SK-N-SH (cell line): Measurements from ENCODE around the gene CAPSL. TPM values are rescaled to one million over a fixed set of nuclear protein-coding genes. Genes with fewer than 3 reads are reported as not detected.

Experiments used
- CTCF ChIA-PET: fragments of 300-600, 350-600 bp; formaldehyde crosslinking; extraction: SDS; loops from one replicate; lab custom pipeline; 2021; lab: Yijun Ruan, JAX
- POLR2A ChIA-PET: fragments of 350-600 bp; sonication (Branson Sonifier 250); formaldehyde crosslinking; extraction: SDS; loops from one replicate; lab custom pipeline; 2020; ENCODE audit warnings: antibody characterized with exemption, inconsistent platforms; lab: Yijun Ruan, JAX
- DNase-seq: peaks from one replicate; pipeline ENCODE4 v3.0.0; 2012
- H2AFZ ChIP-seq: fragments of 200-600 bp; sonication (generic); 2 replicates; pipeline ENCODE4 v1.8.1; 2016; ENCODE audit warnings: antibody characterized with exemption, mild to moderate bottlenecking, low read depth
- H3F3A ChIP-seq: fragments of 200-600 bp; sonication (generic); replicated peaks from 2 replicates; pipeline ENCODE3; 2016; ENCODE audit warnings: antibody characterized with exemption, mild to moderate bottlenecking; ENCODE audit not compliant: insufficient read depth
- H3K27ac ChIP-seq, 2 experiments: fragments of 200-500 bp in 1 of 2; fragments of 200-600 bp in 1 of 2; sonication (Bioruptor generic) in 1 of 2; sonication (generic), shearing (Covaris generic) in 1 of 2; 2 replicates each; pipeline versions ENCODE4 v1.5.1 to v1.6.1; 2014 to 2016; ENCODE audit warnings: low read depth in 2 of 2, inconsistent platforms in 1 of 2, low read length in 1 of 2, mild to moderate bottlenecking in 1 of 2, mixed read lengths in 1 of 2
- H3K27me3 ChIP-seq: fragments of 200-600 bp; sonication (generic), shearing (Covaris generic); 2 replicates; pipeline ENCODE4 v1.6.1; 2016; ENCODE audit warnings: mixed run types; ENCODE audit not compliant: insufficient read depth
- H3K36me3 ChIP-seq, 2 experiments: fragments of 200-500 bp in 1 of 2; fragments of 200-600 bp in 1 of 2; sonication (Bioruptor generic) in 1 of 2; sonication (generic) in 1 of 2; replicated peaks in 1 of 2; 2 replicates each; pipeline versions ENCODE3 to v1.5.1; 2014 to 2016; ENCODE audit warnings: low read length in 1 of 2, mild to moderate bottlenecking in 1 of 2; ENCODE audit not compliant: insufficient read depth in 2 of 2, control insufficient read depth in 1 of 2
- H3K4me1 ChIP-seq, 2 experiments: fragments of 200-500 bp in 1 of 2; fragments of 200-600 bp in 1 of 2; sonication (Bioruptor generic) in 1 of 2; sonication (generic), shearing (Covaris generic) in 1 of 2; 2 replicates each; pipeline versions ENCODE4 v1.5.1 to v1.6.1; 2014 to 2016; ENCODE audit warnings: low read depth in 1 of 2, low read length in 1 of 2, mixed run types in 1 of 2; ENCODE audit not compliant: insufficient read depth in 2 of 2, control insufficient read depth in 1 of 2
- H3K4me2 ChIP-seq: fragments of 200-600 bp; sonication (generic), shearing (Covaris generic); 2 replicates; pipeline ENCODE4 v1.6.1; 2017; ENCODE audit warnings: mixed run types
- H3K4me3 ChIP-seq, 2 experiments: fragments of 200-500 bp in 1 of 2; fragments of 200-600 bp in 1 of 2; sonication (Bioruptor generic) in 1 of 2; sonication (generic), shearing (Covaris generic) in 1 of 2; 2 replicates each; pipeline versions ENCODE4 v1.5.1 to v1.8.1; 2014 to 2016; ENCODE audit warnings: low read depth in 2 of 2, inconsistent platforms in 1 of 2, low read length in 1 of 2, mild to moderate bottlenecking in 1 of 2, mixed read lengths in 1 of 2, moderate library complexity in 1 of 2
- H3K79me2 ChIP-seq: fragments of 200-600 bp; sonication (generic); 2 replicates; pipeline ENCODE4 v1.8.1; 2017; ENCODE audit warnings: mild to moderate bottlenecking; ENCODE audit not compliant: insufficient read depth
- H3K9ac ChIP-seq: fragments of 200-600 bp; sonication (generic); 2 replicates; pipeline ENCODE4 v1.6.1; 2017; ENCODE audit warnings: mixed run types
- H3K9me2 ChIP-seq: fragments of 200-600 bp; sonication (generic); 2 replicates; pipeline ENCODE4 v1.6.1; 2017; ENCODE audit warnings: mixed run types
- H3K9me3 ChIP-seq: fragments of 200-600 bp; sonication (generic); 2 replicates; pipeline ENCODE4 v1.6.1; 2017; ENCODE audit warnings: mixed run types, mild to moderate bottlenecking, moderate library complexity
- H4K20me1 ChIP-seq: fragments of 200-600 bp; sonication (generic); 2 replicates; pipeline ENCODE4 v1.6.1; 2017; ENCODE audit warnings: mild to moderate bottlenecking, mixed run types; ENCODE audit not compliant: insufficient read depth
- CTCF ChIP-seq: fragments of 200-600 bp; sonication (generic); IDR thresholded peaks from 2 replicates; pipeline ENCODE4 v1.6.1; 2017; ENCODE audit warnings: antibody characterized with exemption, mild to moderate bottlenecking, moderate library complexity
- EP300 ChIP-seq, 2 experiments: IDR thresholded peaks; 2 replicates each; pipeline versions ENCODE4 v1.4.0 to v1.6.1; 2012; ENCODE audit warnings: borderline replicate concordance in 1 of 2, low read depth in 1 of 2, low read length in 1 of 2
- EZH2phosphoT487 ChIP-seq: fragments of 200-600 bp; sonication (generic); IDR thresholded peaks from 2 replicates; pipeline ENCODE4 v1.6.1; 2017; ENCODE audit warnings: low read depth, mixed run types, mild to moderate bottlenecking, antibody characterized with exemption, moderate library complexity, borderline replicate concordance
- FOXJ3 ChIP-seq: sonication (generic); formaldehyde crosslinking; IDR thresholded peaks from 2 replicates; pipeline ENCODE4 v1.5.1; 2020; ENCODE audit warnings: mild to moderate bottlenecking, missing genetic modification reagents
- GABPA ChIP-seq: IDR thresholded peaks from 2 replicates; pipeline ENCODE4 v1.4.0; 2012; ENCODE audit warnings: low read depth, mild to moderate bottlenecking
- IRF3 ChIP-seq: fragments of 150-350 bp; IDR thresholded peaks from 2 replicates; pipeline ENCODE4 v1.6.1; 2016; ENCODE audit warnings: mild to moderate bottlenecking, low read depth, low read length
- MAX ChIP-seq: IDR thresholded peaks from 2 replicates; pipeline ENCODE4 v1.4.0; 2012; ENCODE audit warnings: low read depth
- MEF2A ChIP-seq: IDR thresholded peaks from 2 replicates; pipeline ENCODE4 v1.4.0; 2012; ENCODE audit warnings: low read depth, borderline replicate concordance
- MXI1 ChIP-seq: IDR thresholded peaks from 2 replicates; pipeline ENCODE4 v1.6.1; 2012; ENCODE audit warnings: mild to moderate bottlenecking, low read depth, low read length, improper control_type of control experiment
- NRF1 ChIP-seq: IDR thresholded peaks from 2 replicates; pipeline ENCODE4 v1.6.1; 2012; ENCODE audit warnings: low read depth, mild to moderate bottlenecking, low read length
- PBX3 ChIP-seq: IDR thresholded peaks from 2 replicates; pipeline ENCODE4; 2012
- RAD21 ChIP-seq: IDR thresholded peaks from 2 replicates; pipeline ENCODE4 v1.6.1; 2012; ENCODE audit warnings: mild to moderate bottlenecking, low read length
- RCOR1 ChIP-seq: fragments of 150-350 bp; IDR thresholded peaks from 2 replicates; pipeline ENCODE4 v1.6.1; 2017; ENCODE audit warnings: antibody characterized with exemption, low read length
- REST ChIP-seq: IDR thresholded peaks from 2 replicates; pipeline ENCODE4 v1.6.1; 2012; ENCODE audit warnings: mild to moderate bottlenecking, low read depth, low read length, moderate library complexity
- SIN3A ChIP-seq: IDR thresholded peaks from 2 replicates; pipeline ENCODE4 v1.6.1; 2012; ENCODE audit warnings: low read depth, mild to moderate bottlenecking, low read length, moderate library complexity, borderline replicate concordance
- SMC3 ChIP-seq: IDR thresholded peaks from 2 replicates; pipeline ENCODE4 v1.6.1; 2012; ENCODE audit warnings: low read depth, low read length, improper control_type of control experiment
- YY1 ChIP-seq: IDR thresholded peaks from 2 replicates; pipeline ENCODE4 v1.4.0; 2012; ENCODE audit warnings: low read depth, mild to moderate bottlenecking
- WGBS: methylation state at CpG from one replicate; pipeline ENCODE4 v1.1.6; 2017; ENCODE audit warnings: low lambda C conversion rate; 5-methylcytosine and 5-hydroxymethylcytosine counted together
- polyA plus RNA-seq, 3 experiments: library from polyadenylated mRNA; depleted of rRNA; stranded (reverse); fragments of >200 nt; gene quantifications; 2 replicates each; pipeline ENCODE4 v1.2.3, GENCODE V29; 2012

Gene CAPSL
- polyA plus RNA-seq, 1 of the 3 experiments (the other 2 are of a cell fraction), result 0.23 TPM

GRCh38 chr5:35920890-35921289, 17.5 kb downstream of the CAPSL start:
- DNase-seq, result peak; percentile 33
- no peaks in the 10 kb centered on the region for H3K36me3 ChIP-seq
- no peak overlapping the region for H3K4me3 ChIP-seq
- TF ChIP-seq MEF2A (no peak), EP300 (IDR thresholded peaks at IDR 0.05; ENCODE audit: borderline replicate concordance in 1 of 2, low read depth in 1 of 2, low read length in 1 of 2) (no peak), CTCF (peak; percentile 50), SMC3 (0 out of 2 replicates have a peak, but pooled peaks have one; percentile 19), FOXJ3 (CRISPR knock-in tag) (no peak), RAD21 (peak; percentile 55), RCOR1 (no peak)
- no peaks in the 10 kb centered on the region for H4K20me1 ChIP-seq
- no peak overlapping the region for H2AFZ ChIP-seq
- ChIA-PET POLR2A (no interaction called here), CTCF (interaction anchor here (1.1 to 3.3 kb wide), 3 partner anchors 9 to 144 kb away, joined by 4 to 19 read pairs (median 5); no protein-coding TSS in a partner anchor)
- H3K9ac ChIP-seq, result no peak overlapping the region
- H3K9me2 ChIP-seq, result no peaks in the 10 kb centered on the region
- 41% methylated on average over 8 of the region's 11 CpGs for WGBS
- no peaks in the 10 kb centered on the region for H3K9me3 ChIP-seq
- peaks cover 5% of the 10 kb centered on the region for H3F3A ChIP-seq
- no peaks in the 10 kb centered on the region for H3K79me2 ChIP-seq
- H3K27ac ChIP-seq, result no peak overlapping the region
- no peaks in the 10 kb centered on the region for H3K27me3 ChIP-seq
- peaks cover 0 to 3% of the 10 kb centered on the region in 2 experiments; a peak in 2 of 4 replicates for H3K4me1 ChIP-seq
- no peak overlapping the region for H3K4me2 ChIP-seq

GRCh38 chr5:35919191-35919590, 19.2 kb downstream of the CAPSL start:
- DNase-seq, result no peak
- H3K27me3 ChIP-seq, result no peaks in the 10 kb centered on the region
- TF ChIP-seq MXI1 (no peak), MAX (0 out of 2 replicates have a peak, but pooled peaks have one; percentile 21), GABPA (no peak), RAD21 (no peak), EP300 (IDR thresholded peaks at IDR 0.05; ENCODE audit: borderline replicate concordance in 1 of 2, low read depth in 1 of 2, low read length in 1 of 2) (peak in 1 of 2 experiments; percentile 87; a peak in 2 of 4 replicates), SIN3A (no peak), PBX3 (peak; percentile 81), YY1 (peak; percentile 39; the same call in 1 of the 2 replicates), MEF2A (peak; percentile 79), RCOR1 (no peak), NRF1 (no peak), EZH2phosphoT487 (no peak), REST (no peak), IRF3 (no peak)

More at GRCh38 chr5:35919191-35919590, 19.2 kb downstream of the CAPSL start:
- WGBS, result 7% methylated on average over 4 of the region's 4 CpGs
- ChIA-PET POLR2A (no interaction called here), CTCF (interaction anchor here (0.7 to 1.1 kb wide), 2 partner anchors 142 to 301 kb away, joined by 3 read pairs; no protein-coding TSS in a partner anchor)
- H3K9me2 ChIP-seq, result no peaks in the 10 kb centered on the region
- peaks cover 3% of the 10 kb centered on the region for H3F3A ChIP-seq
- H3K36me3 ChIP-seq, result no peaks in the 10 kb centered on the region
- peak overlapping the region in 1 of 2 experiments; percentile 16; a peak in 2 of 4 replicates for H3K27ac ChIP-seq
- no peaks in the 10 kb centered on the region for H3K9me3 ChIP-seq
- no peaks in the 10 kb centered on the region for H4K20me1 ChIP-seq
- H3K9ac ChIP-seq, result no peak overlapping the region
- H3K79me2 ChIP-seq, result no peaks in the 10 kb centered on the region
- no peak overlapping the region for H3K4me3 ChIP-seq
- no peaks in the 10 kb centered on the region; a peak in 1 of 4 replicates for H3K4me1 ChIP-seq
- no peak overlapping the region for H3K4me2 ChIP-seq
- H2AFZ ChIP-seq, result no peak overlapping the region
